Liver (tissue), 3 donors: ENCODE data around the gene UNC5A.

Experiments used
- CTCF ChIP-seq: fragments of 150-350 bp; IDR thresholded peaks from 2 replicates; pipeline ENCODE4 v1.5.1; 2017; ENCODE audit warnings: improper control_type of control experiment, low read depth, low read length; ENCODE audit not compliant: missing input control
- EGR1 ChIP-seq, 2 donors: IDR thresholded peaks; 2 replicates each; pipeline ENCODE4 v1.6.1; 2016 to 2018; ENCODE audit warnings: antibody characterized with exemption in 2 of 2, low read depth in 2 of 2
- FOXA1 ChIP-seq: IDR thresholded peaks from 2 replicates; pipeline ENCODE4 v1.6.1; 2016; ENCODE audit warnings: antibody characterized with exemption
- HNF4G ChIP-seq: IDR thresholded peaks from 2 replicates; pipeline ENCODE4 v1.6.1; 2016; ENCODE audit warnings: antibody characterized with exemption
- JUND ChIP-seq, 2 donors: IDR thresholded peaks; 2 replicates each; pipeline ENCODE4 v1.6.1; 2016; ENCODE audit warnings: antibody characterized with exemption in 2 of 2
- MAX ChIP-seq: IDR thresholded peaks from 2 replicates; pipeline ENCODE4 v1.6.1; 2016; ENCODE audit warnings: antibody characterized with exemption
- RAD21 ChIP-seq, 2 donors: IDR thresholded peaks; 2 replicates each; pipeline ENCODE4 v1.6.1; 2016; ENCODE audit warnings: antibody characterized with exemption in 2 of 2, mild to moderate bottlenecking in 2 of 2
- REST ChIP-seq: IDR thresholded peaks from 2 replicates; pipeline ENCODE4 v1.6.1; 2016; ENCODE audit warnings: antibody characterized with exemption, mild to moderate bottlenecking
- RXRA ChIP-seq, 2 donors: IDR thresholded peaks; 2 replicates each; pipeline ENCODE4 v1.6.1; 2017 to 2018; ENCODE audit warnings: antibody characterized with exemption in 2 of 2, mild to moderate bottlenecking in 1 of 2
- SP1 ChIP-seq: IDR thresholded peaks from 2 replicates; pipeline ENCODE4 v1.6.1; 2018; ENCODE audit warnings: antibody characterized with exemption, mild to moderate bottlenecking
- TAF1 ChIP-seq: conservative IDR thresholded peaks from 2 replicates; pipeline ENCODE4 v1.6.1; 2016; ENCODE audit warnings: antibody characterized with exemption, mild to moderate bottlenecking
- YY1 ChIP-seq: IDR thresholded peaks from 2 replicates; pipeline ENCODE4 v1.6.1; 2016; ENCODE audit warnings: antibody characterized with exemption, mild to moderate bottlenecking
- ZBTB33 ChIP-seq: IDR thresholded peaks from 2 replicates; pipeline ENCODE4 v1.6.1; 2016; ENCODE audit warnings: antibody characterized with exemption
- donor health status: healthy.
- donor health status: healthy.

- TF ChIP-seq ZBTB33 = no peak
- no peak for TF ChIP-seq CTCF
- no peak for TF ChIP-seq SP1
- no peak for TF ChIP-seq RXRA (IDR thresholded peaks at IDR 0.05)
- TF ChIP-seq TAF1 = no peak
- TF ChIP-seq MAX = no peak
- TF ChIP-seq FOXA1 = no peak
- TF ChIP-seq REST = no peak
- no peak for TF ChIP-seq JUND (IDR thresholded peaks at IDR 0.05)
- TF ChIP-seq RAD21 (IDR thresholded peaks at IDR 0.05) = no peak
- TF ChIP-seq HNF4G = no peak
- TF ChIP-seq YY1 = no peak
- no peak for TF ChIP-seq EGR1 (IDR thresholded peaks at IDR 0.05; ENCODE audit: low read depth in 2 of 2)
Measured at GRCh38 chr5:176836811-176837706, 26.7 kb downstream of the UNC5A start.
